NCI-H2107 treated with DMSO at 0.1 percent for 48 hours (cell line): ENCODE data around the gene RGS17.
"Not testable (repeated sequence)": the region's sequence is repeated elsewhere in the genome, so short reads cannot be mapped to it uniquely, and the experiment has no call there.

Experiments
- DNase-seq: peaks from one replicate; lab custom pipeline; 2025; ENCODE audit not compliant: unreplicated experiment; lab: John Stamatoyannopoulos, UW

The RGS17 gene

DNA sequence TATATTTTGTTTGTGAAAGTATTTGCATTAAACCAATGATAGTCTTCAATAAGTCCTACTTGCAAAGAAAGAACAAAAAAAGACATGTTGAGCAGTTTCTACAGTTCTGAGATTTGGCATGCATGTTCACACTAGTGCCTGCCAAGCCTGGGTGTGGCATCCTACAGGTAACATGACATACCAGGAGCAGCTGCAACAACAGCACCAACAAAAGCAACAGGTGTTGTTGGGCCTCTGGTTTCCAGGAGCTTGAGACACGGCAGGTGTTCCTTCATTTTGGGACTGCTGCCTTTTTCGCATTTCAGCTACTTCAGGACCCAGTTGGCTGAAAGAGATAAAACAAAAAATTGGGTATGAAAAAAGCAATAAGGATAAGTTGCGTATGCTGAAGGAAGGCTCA is 87.4 kb downstream of the RGS17 start:
- peak; percentile 81 for DNase-seq

DNA sequence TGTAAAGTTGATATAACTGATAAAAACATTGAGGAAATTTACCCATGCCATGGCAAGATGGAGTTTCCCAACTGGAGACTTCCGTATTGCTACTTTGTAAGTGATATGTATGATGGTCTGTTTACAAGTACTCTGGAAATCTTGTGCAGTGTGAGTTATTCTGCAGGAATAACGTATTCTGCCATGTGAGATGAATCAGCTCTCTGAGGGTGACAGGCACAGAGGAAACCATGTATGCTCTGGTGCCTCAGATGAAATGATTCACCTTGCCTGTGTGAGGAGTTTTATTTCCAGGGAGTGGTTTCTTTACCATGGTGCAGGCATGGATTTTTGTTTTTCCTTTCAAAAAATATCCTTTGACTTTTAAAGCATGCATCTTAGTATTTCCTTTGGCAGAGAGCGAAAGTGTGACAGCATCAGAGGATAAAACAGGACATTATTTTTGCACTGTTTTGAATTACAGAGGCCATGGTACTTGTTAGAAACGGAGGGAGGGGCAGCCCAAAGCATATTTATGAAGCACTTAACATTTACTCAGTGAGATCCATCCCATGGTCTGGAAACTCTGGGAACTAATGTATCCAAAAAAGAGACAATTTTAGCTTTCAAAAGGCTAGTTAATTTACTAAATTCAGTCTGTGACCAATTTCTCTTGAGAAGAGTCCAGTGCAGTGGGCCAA is 92.6 kb downstream of the RGS17 start:
- DNase-seq: no peak

DNA sequence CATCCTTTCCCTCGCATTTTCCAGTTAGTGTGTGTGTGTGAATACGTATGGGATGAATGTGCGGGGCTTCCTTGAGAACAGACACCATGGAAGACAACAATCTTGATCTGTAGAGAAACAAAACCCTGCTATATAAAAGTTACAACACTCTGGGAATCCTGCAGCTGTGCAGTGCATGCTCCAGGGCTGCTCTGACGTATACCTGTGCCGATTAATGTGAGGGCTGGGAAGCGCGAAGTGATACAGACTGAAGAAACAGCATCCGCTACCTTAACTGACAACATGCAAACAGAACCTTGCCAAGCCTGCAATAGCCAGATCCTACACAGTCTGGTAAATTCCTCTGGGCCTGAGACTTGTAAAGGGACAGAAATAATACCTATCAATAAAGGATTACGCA is 96.9 kb downstream of the RGS17 start:
- no peak for DNase-seq

DNA sequence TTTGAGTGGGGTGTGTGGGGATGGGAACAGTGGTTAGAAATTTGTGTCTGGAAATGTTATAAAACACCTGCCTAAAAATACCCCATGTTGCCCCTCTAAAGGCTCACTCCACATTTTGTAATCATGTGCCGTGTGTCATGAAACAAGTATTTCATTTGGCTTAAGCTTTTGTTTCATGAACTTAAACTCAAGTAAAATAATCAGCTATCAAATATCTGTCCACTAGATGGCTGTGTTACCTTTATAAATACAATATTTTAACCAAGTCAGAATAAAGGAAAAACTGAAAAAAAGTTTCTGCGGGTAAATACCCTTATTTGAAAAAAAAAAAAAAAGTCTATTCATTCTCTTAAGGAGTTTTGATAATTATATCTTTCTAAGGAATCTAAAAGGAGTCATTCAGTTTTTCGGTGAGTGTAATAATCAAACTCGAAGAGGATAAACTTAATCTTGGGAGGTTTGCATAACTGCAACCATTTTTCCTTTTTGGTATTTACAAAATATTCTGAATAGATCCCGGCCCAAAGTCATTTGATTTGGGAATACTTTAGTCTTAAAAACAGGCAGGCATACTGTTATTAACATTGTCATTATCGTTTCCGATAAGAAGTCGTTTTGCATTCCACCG is 98.7 kb downstream of the RGS17 start:
- DNase-seq: peak; percentile 19

DNA sequence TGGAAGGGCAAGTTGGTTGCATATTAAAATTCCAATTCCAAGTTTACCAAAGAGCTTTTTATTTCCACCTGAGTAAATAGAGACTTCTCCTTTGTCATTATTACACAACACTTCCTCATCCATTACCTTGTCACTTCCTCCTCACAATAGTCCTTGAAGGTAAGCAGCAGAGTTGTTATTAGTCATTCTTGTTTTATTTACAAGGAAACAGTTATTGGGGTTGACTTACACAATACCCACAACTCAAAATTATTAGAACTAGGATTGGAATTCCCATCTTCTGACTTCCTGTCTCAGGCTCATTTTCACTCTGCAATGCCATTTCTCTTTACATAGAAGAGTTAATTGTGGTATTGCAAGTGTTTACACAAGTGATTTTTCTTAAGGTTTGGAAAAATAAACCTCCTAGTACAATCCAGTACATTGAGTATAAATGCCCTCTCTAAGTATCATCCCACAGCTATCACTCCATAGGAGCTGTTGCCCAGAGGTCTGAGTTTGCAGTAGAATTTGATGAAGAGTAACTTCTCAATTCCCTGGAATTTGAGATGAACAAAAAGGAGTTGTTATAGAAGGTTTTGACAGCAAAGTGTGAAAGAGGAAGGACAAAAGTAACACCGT is 99.6 kb downstream of the RGS17 start:
- peak; percentile 4 for DNase-seq

DNA sequence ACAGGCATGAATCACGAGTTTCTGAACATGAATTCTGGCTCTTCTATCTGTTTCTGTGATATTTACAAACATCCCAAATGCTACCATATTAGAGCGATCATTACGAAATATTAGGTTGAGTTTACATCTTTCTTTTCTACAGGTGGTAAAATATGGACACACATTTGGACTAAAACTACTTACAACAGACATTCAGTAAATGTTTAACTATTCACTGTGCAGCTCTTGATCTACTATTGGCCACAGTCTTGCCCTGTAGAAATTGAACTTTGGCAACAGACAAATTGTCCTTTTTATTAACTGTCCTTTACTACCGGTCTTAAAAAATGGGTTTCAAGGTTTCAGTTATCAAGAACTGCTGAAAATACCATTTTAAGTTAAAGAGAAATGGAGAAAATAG is 102.1 kb downstream of the RGS17 start:
- DNase-seq: no peak

DNA sequence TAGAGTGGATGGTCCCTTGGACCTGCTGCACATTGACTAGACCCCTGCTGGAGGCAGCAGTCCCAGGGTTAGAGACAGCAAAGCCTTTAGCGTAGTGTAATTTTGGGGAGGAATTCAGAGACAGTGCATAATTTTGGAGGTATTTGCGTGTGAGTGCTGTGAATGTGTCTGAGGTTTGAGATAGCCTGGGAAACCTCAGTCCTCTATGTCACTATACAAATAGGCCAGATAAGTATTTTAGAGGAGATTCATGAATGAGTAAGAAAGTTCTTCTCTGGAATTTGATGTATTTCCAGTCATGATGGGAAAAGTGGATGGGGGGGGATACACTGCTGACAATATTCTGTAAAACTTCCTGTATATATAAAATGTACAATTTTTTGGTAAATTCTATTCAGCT is 102.8 kb downstream of the RGS17 start:
- no peak for DNase-seq

DNA sequence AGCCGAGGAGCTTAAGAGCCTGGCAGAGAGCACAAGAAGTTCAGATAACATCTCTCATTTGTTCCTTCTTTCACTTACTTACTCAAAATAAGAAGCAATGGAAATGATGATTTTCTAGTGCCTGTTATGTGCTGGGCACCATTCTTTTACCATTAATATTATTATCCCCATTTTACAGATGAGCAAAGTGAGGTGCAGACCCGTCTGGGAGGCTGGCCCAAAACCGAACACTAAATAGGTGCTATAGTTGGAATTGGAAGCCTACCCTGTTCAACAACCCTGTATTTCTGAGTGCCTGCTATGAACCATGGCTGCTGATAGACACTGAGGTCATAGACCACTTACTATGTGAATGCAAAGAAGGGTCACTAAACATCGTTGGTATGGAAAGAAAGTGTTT is 103.6 kb downstream of the RGS17 start:
- no peak for DNase-seq

DNA sequence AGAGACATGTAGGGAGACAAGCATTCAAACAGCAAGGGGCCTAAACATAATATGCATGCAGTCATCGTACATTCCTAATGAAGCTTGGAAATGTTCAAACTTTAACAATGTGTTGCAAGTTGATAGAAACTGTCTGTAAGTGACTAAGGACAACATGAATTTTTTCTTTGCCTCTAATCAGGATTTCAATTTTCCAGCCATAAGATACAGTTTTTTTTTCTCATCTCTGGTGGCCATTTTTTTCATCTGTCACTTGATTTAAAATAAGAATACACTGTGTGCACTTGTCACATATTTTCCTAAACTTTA is 106.4 kb downstream of the RGS17 start:
- DNase-seq: no peak

DNA sequence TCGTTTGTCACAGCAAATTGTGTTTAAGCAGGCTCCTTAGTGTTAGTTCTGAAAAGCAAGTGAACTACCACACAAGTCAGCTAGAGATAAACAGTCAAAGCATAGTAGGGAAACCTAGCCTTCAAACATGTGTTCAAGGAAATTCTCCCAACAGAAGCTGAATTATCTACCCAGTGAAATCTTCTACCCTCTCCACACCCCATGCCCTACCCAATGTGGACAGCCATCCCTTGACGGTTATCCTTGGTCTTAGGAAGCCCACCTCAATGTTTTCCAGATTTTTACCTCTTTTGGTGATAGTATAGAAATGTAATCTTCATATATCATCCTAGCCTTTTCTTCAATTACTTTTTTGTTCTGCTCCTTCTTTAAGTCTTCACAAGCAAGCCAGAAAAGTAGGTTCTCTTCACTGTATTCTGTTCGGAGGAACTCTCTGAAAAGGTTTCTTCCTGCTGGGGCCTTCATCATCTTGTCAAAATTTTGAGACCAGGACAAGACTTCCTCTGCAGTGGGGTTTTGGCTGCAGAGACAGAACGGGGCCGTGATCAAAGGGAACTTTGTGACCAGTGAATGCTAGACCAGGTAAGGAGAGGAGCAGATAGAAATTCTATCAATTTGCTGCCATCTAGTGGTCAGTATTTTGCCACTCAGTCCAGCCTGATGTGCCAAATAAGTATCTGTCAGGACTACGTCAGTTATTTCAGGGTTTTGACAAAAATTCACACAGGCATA is 106.9 kb downstream of the RGS17 start:
- peak; percentile 59 for DNase-seq

DNA sequence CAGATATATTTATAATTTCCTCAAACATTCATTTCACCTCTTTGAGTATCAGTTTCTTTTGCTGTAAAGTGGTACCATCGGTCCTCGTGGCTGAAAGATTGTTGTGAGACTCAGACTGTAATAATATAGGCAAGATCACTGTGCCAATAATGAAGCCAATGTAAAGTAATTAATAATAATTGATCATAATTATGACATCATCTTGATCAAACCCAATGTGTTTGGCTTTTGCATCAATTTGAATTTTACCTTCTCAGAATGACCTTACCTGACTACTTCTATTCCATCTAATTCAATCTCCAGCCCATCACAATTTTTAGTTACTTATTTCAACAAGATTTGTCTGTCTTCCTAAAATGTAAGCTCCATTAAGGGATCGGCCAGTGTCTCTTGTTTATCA is 112.7 kb downstream of the RGS17 start:
- no peak for DNase-seq

DNA sequence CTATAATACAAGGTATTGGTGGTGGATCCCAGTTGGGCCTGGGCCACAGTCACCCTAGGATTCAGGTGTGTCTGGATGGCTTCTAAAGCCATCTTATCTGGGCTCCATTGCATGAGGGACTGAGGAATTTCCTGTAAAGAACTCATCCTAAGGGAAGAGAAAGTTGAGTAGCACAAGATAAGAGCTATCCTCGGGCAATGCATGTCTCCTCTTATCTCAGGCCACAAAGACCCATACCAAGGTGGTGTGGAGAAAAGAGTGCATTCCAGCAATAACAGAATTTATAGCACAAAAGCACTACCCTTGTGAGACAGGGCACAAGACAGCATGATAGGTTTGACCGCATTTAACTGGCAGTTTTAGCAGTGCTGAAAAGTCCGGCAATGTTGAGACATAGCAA is 114.2 kb downstream of the RGS17 start:
- DNase-seq: no peak

DNA sequence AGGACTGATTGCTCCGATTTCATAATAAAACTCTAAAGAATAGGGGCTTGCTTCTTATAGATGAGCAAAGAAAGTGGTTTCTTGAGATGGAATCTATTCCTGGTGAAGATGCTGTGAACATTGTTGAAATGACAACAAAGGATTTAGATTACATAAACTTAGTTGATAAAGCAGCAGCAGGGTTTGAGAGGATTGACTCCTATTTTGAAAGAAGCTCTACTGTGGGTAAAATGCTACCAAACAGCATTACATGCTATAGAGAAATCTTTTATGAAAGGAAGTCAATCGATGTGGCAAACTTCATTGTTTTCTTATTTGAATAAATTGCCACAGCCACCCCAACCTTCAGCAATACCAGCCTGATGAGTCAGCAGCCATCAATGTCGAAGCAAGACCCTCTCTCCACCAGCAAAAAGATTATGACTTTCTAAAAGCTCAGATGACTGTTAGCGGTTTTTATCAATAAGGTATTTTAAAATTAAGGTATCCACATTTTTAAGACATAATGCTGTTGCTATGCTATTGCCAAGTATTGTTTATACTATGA is 115.9 kb downstream of the RGS17 start:
- no peak for DNase-seq

DNA sequence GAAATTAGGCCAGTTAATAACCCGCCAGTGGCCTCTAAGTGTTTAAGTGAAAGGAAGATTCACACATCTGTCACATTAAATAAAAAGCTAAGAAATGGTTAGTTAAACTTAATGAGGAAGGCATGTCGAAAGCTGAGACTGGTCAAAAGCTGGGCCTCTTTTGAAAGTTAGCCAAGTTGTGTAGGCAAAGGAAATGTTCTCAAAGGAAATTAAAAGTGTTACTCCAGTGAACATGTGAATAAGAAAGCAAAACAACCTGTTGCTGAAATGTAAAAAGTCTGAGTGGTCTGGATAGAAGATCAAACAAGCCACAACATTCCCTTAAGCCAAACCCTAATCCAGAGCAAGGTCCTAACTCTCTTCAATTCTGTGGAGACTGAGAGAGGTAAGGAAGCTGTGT is 117.6 kb downstream of the RGS17 start:
- DNase-seq: no peak

DNA sequence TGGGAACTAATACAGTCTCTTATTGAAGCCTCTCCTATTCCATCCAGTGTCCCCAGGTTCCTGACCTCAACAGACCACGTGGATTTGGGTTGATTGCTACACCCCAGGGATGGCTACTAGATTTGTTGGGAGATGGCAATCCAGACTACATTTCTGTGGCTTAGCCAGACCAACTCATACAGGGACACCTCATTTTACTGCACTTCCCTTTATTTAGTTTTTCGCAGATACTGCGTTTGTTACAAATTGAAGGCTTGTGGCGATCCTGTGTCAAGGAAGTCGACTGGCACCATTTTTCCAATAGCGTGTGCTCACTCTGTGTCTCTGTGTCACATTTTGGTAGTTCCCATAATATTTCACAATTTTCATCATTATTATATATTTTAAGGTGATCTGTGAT is 118.2 kb downstream of the RGS17 start:
- no peak for DNase-seq

DNA sequence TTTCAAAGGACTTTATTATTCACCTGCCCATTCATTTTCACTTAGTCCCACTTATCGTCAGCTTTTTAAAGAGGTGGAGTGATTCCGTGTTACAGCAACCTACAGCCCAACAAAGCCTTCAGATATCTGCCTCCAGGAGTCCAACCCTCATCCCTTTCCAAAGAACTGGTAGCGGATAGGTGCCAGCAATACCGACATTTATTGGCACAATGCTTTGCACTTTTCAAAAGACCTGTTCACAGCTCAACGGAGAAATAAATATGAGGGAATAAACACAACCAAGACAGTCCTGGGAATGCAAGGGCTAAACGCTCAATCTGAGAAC is 127.8 kb downstream of the RGS17 start:
- no peak for DNase-seq

DNA sequence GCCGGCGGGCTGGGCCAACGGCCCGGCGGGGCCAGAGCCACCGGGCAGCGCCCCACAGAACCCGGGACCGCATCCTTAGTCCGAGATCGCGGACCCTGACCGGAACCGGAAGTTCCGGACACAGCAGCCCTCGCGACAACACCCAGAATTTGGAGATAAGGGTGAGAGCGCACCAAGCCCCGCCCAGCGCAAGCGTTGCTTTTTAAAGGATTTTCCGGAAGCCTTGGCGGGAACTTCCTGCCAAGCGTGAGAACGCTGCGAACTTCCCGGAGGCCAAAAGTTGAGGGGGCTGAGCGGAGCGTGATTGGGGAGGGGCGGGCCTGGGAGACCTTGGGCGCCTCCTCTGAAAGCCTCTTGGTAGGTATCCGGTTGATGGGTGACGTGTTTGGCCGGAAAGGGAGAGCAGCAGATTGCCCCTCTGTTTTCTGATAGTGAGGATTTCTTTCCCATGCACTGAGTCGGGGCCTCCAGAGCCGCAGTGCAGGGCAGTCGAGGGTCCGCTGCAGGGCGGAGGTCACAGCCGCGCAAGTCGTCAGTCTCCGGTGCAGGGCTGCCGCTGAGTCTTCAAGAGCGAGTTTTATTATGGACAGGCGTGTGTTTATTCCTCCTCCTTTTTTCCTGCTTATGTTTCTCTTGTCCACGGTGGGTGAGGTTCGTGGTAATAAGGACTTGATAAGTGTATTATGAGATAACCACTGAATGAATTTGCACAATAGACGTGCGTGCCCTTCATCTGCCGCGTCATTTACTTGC is 128.3 kb downstream of the RGS17 start, which contains the start of gene MTRF1L:
MTRF1L (minus strand) TSS at position 97 of the 753 bp plus-strand sequence; CDS start at position 73, 24 bp downstream.
- peak; percentile 82 for DNase-seq

DNA sequence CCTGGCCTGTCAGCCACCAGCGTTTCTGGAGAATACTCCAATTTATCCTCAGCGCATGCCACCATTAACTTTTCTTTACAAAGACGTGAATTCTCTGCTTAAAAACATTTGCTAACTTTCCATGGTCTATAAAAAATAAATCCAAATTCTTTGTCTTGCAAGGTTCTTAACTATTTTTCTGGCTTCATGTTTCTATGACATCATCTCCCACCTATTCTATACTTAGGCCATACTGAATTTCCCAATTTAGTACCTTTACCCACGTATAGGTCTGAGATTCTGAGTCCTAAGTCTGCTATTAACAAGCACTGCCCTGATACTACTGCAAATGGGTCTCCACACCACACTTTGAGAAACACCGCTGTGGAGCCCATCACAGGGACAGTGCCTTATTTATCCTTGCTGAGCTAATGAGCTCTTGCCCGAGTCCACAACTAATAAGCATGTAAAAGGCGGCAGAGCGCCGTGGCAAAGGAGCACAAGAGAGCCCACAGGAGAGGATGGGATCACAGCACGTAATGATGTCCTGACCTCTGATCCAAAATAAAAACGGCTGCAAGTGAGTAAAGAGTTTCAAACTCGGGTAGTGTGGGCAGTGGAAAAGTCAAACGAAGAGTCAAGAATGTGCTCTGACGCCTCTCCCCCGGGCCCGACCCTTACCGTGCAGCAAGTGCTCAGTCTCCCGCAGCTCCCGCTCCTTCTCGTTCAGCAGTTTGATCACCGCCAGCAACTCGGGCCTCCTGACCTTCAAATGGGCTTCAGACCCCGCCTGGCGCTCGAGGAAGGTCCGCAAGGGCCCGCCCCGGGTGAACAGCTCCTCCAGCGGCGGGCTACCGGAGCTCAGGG is 129.1 kb downstream of the RGS17 start:
- no peak for DNase-seq

DNA sequence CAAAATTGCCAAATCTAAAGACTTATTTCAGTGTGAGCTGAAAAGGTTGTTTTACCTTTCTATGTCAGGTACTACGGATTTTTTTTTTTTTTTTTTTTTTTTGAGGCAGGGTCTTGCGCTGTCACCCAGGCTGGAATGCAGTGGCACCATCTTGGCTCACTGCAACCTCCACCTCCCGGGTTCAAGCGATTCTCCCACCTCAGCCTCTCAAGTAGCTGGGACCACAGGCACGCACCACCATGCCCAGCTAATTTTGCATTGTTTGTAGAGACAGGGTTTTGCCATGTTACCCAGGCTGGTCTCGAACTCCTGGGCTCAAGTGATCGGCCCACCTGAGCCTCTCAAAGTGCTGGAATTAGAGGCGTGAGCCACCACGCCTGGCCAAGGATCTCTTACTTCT is 130.3 kb downstream of the RGS17 start:
- not testable (repeated sequence) for DNase-seq

DNA sequence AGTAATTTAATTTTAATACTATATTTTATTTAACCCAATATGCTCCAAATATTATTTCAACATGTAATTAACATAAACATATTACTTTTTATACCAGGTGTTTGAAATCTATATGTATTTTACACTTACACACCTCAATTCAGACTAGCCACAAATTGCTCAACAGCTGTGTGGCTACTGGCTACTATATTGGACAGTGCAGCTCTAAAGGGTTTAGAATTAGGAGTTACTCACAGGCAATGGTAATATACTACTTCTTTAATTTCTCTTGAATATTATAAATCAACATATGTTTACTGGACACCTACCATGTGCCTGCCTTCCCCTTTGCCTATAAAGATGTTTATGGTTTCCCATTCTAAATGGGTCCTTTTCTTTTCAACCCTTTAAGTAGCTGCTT is 130.8 kb downstream of the RGS17 start:
- no peak for DNase-seq
